ENCODE results near the gene SRCIN1. TPM values are rescaled to one million over a fixed set of nuclear protein-coding genes. Genes with fewer than 3 reads are reported as not detected.
"Not testable (repeated sequence)": the region's sequence is repeated elsewhere in the genome, so short reads cannot be mapped to it uniquely, and the experiment has no call there.

SRCIN1 gene
- total RNA-seq, 2 donors from 2014 or later: 1.1 to 1.2 TPM

- not testable (repeated sequence) for ATAC-seq; H3K36me3 Mint-ChIP-seq; DNase-seq (ENCODE audit: low spot score in 2 of 2); H3K27ac Mint-ChIP-seq; H3K9me3 Mint-ChIP-seq
Measured at GRCh38 chr17:38503286-38503913, 102.4 kb downstream of the SRCIN1 start.

GRCh38 chr17:38501718-38502117, 104.0 kb downstream of the SRCIN1 start:
- DNase-seq (ENCODE audit: low spot score in 2 of 2); H3K9me3 Mint-ChIP-seq; H3K27ac Mint-ChIP-seq; ATAC-seq; H3K36me3 Mint-ChIP-seq: not testable (repeated sequence)

GRCh38 chr17:38499230-38499629, 106.5 kb downstream of the SRCIN1 start:
- not testable (repeated sequence) for ATAC-seq; H3K9me3 Mint-ChIP-seq; DNase-seq (ENCODE audit: low spot score in 2 of 2); H3K36me3 Mint-ChIP-seq; H3K27ac Mint-ChIP-seq

- H3K9me3 Mint-ChIP-seq: no peaks in the 10 kb centered on the region
- no peak for ATAC-seq
- peaks cover 6% of the 10 kb centered on the region in 2 donors for H3K36me3 Mint-ChIP-seq
Measured at GRCh38 chr17:38498353-38498752, 107.4 kb downstream of the SRCIN1 start.

GRCh38 chr17:38497656-38498055, 108.1 kb downstream of the SRCIN1 start:
- H3K27ac Mint-ChIP-seq; H3K9me3 Mint-ChIP-seq; DNase-seq (ENCODE audit: low spot score in 2 of 2); H3K36me3 Mint-ChIP-seq; ATAC-seq: not testable (repeated sequence)

More at GRCh38 chr17:38498353-38498752, 107.4 kb downstream of the SRCIN1 start:
- no peak for DNase-seq (ENCODE audit: low spot score in 2 of 2)
- no peak overlapping the region for H3K27ac Mint-ChIP-seq

GRCh38 chr17:38494152-38494551, 111.6 kb downstream of the SRCIN1 start:
- H3K27ac Mint-ChIP-seq, H3K36me3 Mint-ChIP-seq, ATAC-seq: not testable (repeated sequence)

GRCh38 chr17:38492067-38493040, 113.4 kb downstream of the SRCIN1 start:
- H3K27ac Mint-ChIP-seq, H3K36me3 Mint-ChIP-seq, H3K9me3 Mint-ChIP-seq: not testable (repeated sequence)
- DNase-seq (ENCODE audit: low spot score in 2 of 2) (peak; percentile 84 to 92), ATAC-seq (peak; percentile 78 to 80)

More at GRCh38 chr17:38494152-38494551, 111.6 kb downstream of the SRCIN1 start:
- not testable (repeated sequence) for DNase-seq (ENCODE audit: low spot score in 2 of 2); H3K9me3 Mint-ChIP-seq

GRCh38 chr17:38491346-38492066, 114.2 kb downstream of the SRCIN1 start:
- not testable (repeated sequence) for H3K27ac Mint-ChIP-seq; DNase-seq (ENCODE audit: low spot score in 2 of 2); ATAC-seq; H3K9me3 Mint-ChIP-seq; H3K36me3 Mint-ChIP-seq

GRCh38 chr17:38489774-38490173, 116.0 kb downstream of the SRCIN1 start:
- not testable (repeated sequence) for H3K9me3 Mint-ChIP-seq; DNase-seq (ENCODE audit: low spot score in 2 of 2); H3K36me3 Mint-ChIP-seq; ATAC-seq; H3K27ac Mint-ChIP-seq

GRCh38 chr17:38485681-38486298, 120.0 kb downstream of the SRCIN1 start:
- not testable (repeated sequence) for DNase-seq (ENCODE audit: low spot score in 2 of 2); H3K27ac Mint-ChIP-seq; H3K36me3 Mint-ChIP-seq; H3K9me3 Mint-ChIP-seq; ATAC-seq

GRCh38 chr17:38485146-38485468, 120.6 kb downstream of the SRCIN1 start:
- ATAC-seq (no peak), DNase-seq (ENCODE audit: low spot score in 2 of 2) (no peak)
- H3K36me3 Mint-ChIP-seq: no peaks in the 10 kb centered on the region
- H3K27ac Mint-ChIP-seq: no peak overlapping the region
- no peaks in the 10 kb centered on the region for H3K9me3 Mint-ChIP-seq

- DNase-seq (ENCODE audit: low spot score in 2 of 2) (peak; percentile 62 to 66), ATAC-seq (peak; percentile 74 to 86)
- H3K9me3 Mint-ChIP-seq, H3K27ac Mint-ChIP-seq, H3K36me3 Mint-ChIP-seq: not testable (repeated sequence)
Measured at GRCh38 chr17:38484242-38485145, 121.3 kb downstream of the SRCIN1 start.

GRCh38 chr17:38482700-38483043, 123.1 kb downstream of the SRCIN1 start:
- DNase-seq (ENCODE audit: low spot score in 2 of 2); H3K36me3 Mint-ChIP-seq; ATAC-seq; H3K9me3 Mint-ChIP-seq: not testable (repeated sequence)
- peak overlapping the region in 1 of 2 donors; percentile 49 for H3K27ac Mint-ChIP-seq

GRCh38 chr17:38482039-38482699, 123.6 kb downstream of the SRCIN1 start:
- not testable (repeated sequence) for ATAC-seq; DNase-seq (ENCODE audit: low spot score in 2 of 2); H3K9me3 Mint-ChIP-seq; H3K36me3 Mint-ChIP-seq
- H3K27ac Mint-ChIP-seq: peak overlapping the region in 1 of 2 donors; percentile 49
